WERI-Rb-1 (cell line): ENCODE measurements around the gene GPR146.
A peak's percentile ranks its signal among the peaks of the same experiment; 100 is the strongest.

Source experiments
- DNase-seq: peaks from one replicate; pipeline ENCODE4 v3.0.0-alpha.2; 2020
- H3K27ac ChIP-seq: fragments of 250-450 bp; sonication (Bioruptor Pico); 2 replicates; pipeline ENCODE4 v1.5.1; 2020; ENCODE audit warnings: mild to moderate bottlenecking, moderate library complexity
- H3K27me3 ChIP-seq: fragments of 250-450 bp; sonication (Bioruptor Pico); 2 replicates; pipeline ENCODE4 v1.5.1; 2021; ENCODE audit warnings: mild to moderate bottlenecking, low read depth, moderate library complexity; ENCODE audit not compliant: insufficient read depth, severe bottlenecking
- H3K36me3 ChIP-seq: fragments of 250-450 bp; sonication (Bioruptor Pico); 2 replicates; pipeline ENCODE4 v1.5.1; 2020; ENCODE audit warnings: mild to moderate bottlenecking, moderate library complexity
- H3K4me3 ChIP-seq: 2 replicates; pipeline ENCODE4 v1.5.1; 2011; ENCODE audit warnings: low read depth, mild to moderate bottlenecking, control low read depth, low read length
- H3K9me3 ChIP-seq: fragments of 250-450 bp; sonication (Bioruptor Pico); 2 replicates; pipeline ENCODE4 v1.5.1; 2021; ENCODE audit warnings: mild to moderate bottlenecking, moderate library complexity; ENCODE audit not compliant: severe bottlenecking
- TF ChIP-seq, protein P1 (sequence below): IDR thresholded peaks from 2 replicates; pipeline ENCODE4 v1.5.1; 2011; ENCODE audit warnings: low read depth, mild to moderate bottlenecking, control low read depth, inconsistent platforms, low read length

GPR146 gene

DNA sequence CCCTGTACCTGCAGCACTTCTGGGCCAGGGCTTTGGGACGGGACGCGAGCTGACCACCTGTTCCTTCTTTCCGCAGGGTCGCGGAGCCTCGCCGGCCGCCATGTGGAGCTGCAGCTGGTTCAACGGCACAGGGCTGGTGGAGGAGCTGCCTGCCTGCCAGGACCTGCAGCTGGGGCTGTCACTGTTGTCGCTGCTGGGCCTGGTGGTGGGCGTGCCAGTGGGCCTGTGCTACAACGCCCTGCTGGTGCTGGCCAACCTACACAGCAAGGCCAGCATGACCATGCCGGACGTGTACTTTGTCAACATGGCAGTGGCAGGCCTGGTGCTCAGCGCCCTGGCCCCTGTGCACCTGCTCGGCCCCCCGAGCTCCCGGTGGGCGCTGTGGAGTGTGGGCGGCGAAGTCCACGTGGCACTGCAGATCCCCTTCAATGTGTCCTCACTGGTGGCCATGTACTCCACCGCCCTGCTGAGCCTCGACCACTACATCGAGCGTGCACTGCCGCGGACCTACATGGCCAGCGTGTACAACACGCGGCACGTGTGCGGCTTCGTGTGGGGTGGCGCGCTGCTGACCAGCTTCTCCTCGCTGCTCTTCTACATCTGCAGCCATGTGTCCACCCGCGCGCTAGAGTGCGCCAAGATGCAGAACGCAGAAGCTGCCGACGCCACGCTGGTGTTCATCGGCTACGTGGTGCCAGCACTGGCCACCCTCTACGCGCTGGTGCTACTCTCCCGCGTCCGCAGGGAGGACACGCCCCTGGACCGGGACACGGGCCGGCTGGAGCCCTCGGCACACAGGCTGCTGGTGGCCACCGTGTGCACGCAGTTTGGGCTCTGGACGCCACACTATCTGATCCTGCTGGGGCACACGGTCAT, 13.3 kb downstream of the GPR146 start:
- Histone ChIP-seq H3K9me3 (no peaks in the 10 kb centered on the region), H3K27ac (no peak overlapping the region), H3K4me3 (no peak overlapping the region), H3K36me3 (peaks cover 6% of the 10 kb centered on the region), H3K27me3 (no peaks in the 10 kb centered on the region)
- TF ChIP-seq, protein P1, sequence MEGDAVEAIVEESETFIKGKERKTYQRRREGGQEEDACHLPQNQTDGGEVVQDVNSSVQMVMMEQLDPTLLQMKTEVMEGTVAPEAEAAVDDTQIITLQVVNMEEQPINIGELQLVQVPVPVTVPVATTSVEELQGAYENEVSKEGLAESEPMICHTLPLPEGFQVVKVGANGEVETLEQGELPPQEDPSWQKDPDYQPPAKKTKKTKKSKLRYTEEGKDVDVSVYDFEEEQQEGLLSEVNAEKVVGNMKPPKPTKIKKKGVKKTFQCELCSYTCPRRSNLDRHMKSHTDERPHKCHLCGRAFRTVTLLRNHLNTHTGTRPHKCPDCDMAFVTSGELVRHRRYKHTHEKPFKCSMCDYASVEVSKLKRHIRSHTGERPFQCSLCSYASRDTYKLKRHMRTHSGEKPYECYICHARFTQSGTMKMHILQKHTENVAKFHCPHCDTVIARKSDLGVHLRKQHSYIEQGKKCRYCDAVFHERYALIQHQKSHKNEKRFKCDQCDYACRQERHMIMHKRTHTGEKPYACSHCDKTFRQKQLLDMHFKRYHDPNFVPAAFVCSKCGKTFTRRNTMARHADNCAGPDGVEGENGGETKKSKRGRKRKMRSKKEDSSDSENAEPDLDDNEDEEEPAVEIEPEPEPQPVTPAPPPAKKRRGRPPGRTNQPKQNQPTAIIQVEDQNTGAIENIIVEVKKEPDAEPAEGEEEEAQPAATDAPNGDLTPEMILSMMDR, result no peak
- DNase-seq, result no peak

DNA sequence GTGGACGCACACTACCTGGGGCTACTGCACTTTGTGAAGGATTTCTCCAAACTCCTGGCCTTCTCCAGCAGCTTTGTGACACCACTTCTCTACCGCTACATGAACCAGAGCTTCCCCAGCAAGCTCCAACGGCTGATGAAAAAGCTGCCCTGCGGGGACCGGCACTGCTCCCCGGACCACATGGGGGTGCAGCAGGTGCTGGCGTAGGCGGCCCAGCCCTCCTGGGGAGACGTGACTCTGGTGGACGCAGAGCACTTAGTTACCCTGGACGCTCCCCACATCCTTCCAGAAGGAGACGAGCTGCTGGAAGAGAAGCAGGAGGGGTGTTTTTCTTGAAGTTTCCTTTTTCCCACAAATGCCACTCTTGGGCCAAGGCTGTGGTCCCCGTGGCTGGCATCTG, 14.0 kb downstream of the GPR146 start:
- no peaks in the 10 kb centered on the region for H3K27me3 ChIP-seq
- TF ChIP-seq, protein P1, result no peak
- no peak overlapping the region for H3K27ac ChIP-seq
- no peaks in the 10 kb centered on the region for H3K9me3 ChIP-seq
- peaks cover 6% of the 10 kb centered on the region for H3K36me3 ChIP-seq
- H3K4me3 ChIP-seq, result no peak overlapping the region
- no peak for DNase-seq

DNA sequence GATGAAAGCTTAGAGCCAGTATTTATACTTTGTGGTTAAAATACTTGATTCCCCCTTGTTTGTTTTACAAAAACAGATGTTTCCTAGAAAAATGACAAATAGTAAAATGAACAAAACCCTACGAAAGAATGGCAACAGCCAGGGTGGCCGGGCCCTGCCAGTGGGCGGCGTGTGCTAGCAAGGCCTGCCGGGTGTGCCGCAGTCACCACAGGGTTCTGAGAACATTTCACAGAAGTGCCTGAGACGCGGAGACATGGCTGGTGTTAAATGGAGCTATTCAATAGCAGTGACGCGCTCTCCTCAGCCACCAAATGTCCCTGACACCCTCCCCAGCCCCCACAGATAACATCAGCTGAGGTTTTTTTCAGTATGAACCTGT, 14.5 kb downstream of the GPR146 start:
- Histone ChIP-seq H3K9me3 (no peaks in the 10 kb centered on the region), H3K36me3 (peaks cover 6% of the 10 kb centered on the region), H3K4me3 (no peak overlapping the region), H3K27ac (no peak overlapping the region), H3K27me3 (no peaks in the 10 kb centered on the region)
- TF ChIP-seq, protein P1, result no peak
- no peak for DNase-seq

DNA sequence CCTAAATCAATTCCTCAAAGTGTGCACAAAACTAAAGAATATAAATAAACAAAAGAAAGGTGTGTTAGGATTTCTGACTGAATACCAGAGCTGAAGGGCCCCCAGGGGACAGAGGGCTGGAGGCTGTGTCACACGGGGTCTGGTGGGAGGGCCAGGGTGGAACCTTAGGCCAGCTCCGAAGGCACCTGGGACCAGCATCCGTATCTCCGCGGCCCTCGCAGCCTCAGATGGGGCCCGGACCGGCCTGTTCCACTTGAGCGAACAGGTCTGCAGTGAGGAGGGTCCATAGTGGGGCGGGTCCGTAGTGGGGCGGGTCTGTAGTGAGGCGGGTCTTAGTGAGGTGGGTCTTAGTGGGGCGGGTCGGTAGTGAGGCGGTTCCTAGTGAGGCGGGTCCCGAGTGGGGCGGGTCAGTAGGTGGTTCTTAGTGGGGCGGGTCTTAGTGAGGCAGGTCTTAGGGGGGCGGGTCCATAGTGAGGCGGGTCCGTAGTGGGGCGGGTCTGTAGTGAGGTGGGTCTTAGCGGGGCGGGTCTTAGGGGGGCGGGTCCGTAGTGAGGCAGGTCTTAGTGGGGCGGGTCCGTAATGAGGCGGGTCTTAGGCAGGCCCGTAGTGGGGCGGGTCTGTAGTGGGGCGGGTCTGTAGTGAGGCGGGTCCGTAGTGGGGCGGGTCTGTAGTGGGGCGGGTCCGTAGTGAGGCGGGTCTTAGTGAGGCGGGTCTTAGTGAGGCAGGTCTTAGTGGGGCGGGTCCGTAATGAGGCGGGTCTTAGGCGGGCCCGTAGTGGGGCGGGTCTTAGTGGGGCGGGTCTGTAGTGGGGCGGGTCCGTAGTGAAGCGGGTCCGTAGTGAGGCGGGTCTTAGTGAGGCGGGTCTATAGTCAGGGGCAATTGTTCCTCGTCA, 15.1 kb downstream of the GPR146 start:
- Histone ChIP-seq H3K36me3 (peaks cover 6% of the 10 kb centered on the region), H3K4me3 (peak overlapping the region; percentile 41), H3K9me3 (no peaks in the 10 kb centered on the region), H3K27me3 (no peaks in the 10 kb centered on the region), H3K27ac (no peak overlapping the region)
- TF ChIP-seq, protein P1, result no peak
- DNase-seq, result peak; percentile 95

DNA sequence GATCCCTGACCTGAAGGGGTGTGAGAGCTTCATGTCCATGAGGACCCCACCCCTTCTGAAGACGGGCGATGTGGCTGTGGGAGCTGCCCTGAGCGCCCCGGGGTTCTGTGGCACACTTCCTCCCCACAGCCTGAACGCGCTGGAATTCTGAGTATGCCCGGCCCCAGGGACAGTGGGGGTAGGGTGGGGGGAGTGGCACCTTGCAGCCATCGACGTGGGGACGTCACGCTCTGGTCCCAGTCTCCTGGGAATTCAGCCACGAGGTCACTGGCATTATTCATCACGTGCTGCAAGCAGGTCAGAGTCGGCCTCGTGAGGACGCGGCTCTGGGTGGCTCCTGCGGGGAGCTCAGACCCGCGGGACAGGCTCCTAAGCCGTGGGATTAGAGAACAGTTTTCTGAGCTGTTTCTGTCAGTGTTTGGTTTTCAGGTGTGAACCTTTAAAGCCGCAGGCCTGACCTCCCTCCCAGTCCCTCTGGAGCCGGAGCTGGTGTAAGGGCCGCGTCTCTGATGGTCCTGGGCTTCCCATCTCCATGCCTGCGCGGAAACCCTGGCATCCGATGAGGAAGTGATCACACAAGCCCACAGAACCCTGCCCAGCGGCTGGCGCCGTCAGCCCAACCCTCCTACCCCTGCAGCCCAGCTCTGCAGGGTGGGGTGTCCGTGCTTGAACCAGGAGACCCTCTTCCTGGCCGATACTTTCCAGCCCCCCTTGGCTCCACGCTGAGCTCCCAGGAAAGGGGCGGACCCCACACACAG, 16.1 kb downstream of the GPR146 start:
- DNase-seq, result peak; percentile 71
- Histone ChIP-seq H3K27ac (peak overlapping the region; percentile 43), H3K27me3 (no peaks in the 10 kb centered on the region), H3K9me3 (no peaks in the 10 kb centered on the region), H3K36me3 (peaks cover 6% of the 10 kb centered on the region), H3K4me3 (peak overlapping the region; percentile 41)
- TF ChIP-seq, protein P1, result no peak
